GM21515 (cell line): ENCODE measurements around the gene MORC2.

ENCODE experiments used
- ATAC-seq: cut with Tn5 transposase; IDR thresholded peaks from one replicate; pipeline ENCODE4 v1.9.1; 2021; ENCODE audit not compliant: unreplicated experiment

MORC2 gene

GRCh38 chr22:30875481-30876215 lies 92.9 kb downstream of the MORC2 start:
- ATAC-seq, result no peak
